HAP-1 (cell line): ENCODE measurements around the gene TMED1.
"Not testable (repeated sequence)": the region's sequence is repeated elsewhere in the genome, so short reads cannot be mapped to it uniquely, and the experiment has no call there.

ENCODE experiments used
- DNase-seq, 2 experiments: peaks; one replicate each; pipeline ENCODE4 v3.0.0-alpha.2; 2016 to 2020; ENCODE audit warnings: low spot score in 2 of 2
- H3K27me3 ChIP-seq: fragments of 250-450 bp; sonication (Bioruptor Pico); 2 replicates; pipeline ENCODE4 v1.5.1; 2020; ENCODE audit warnings: low read depth, mild to moderate bottlenecking, moderate library complexity
- H3K36me3 ChIP-seq: fragments of 250-450 bp; sonication (Bioruptor Pico); replicated peaks from 2 replicates; pipeline ENCODE4 v1.5.1; 2020; ENCODE audit warnings: mild to moderate bottlenecking
- H3K4me1 ChIP-seq: fragments of 250-450 bp; sonication (Bioruptor Pico); 2 replicates; pipeline ENCODE4 v1.5.1; 2020; ENCODE audit warnings: mild to moderate bottlenecking
- H3K4me3 ChIP-seq: fragments of 250-450 bp; sonication (Bioruptor Pico); 2 replicates; pipeline ENCODE4 v1.5.1; 2020; ENCODE audit warnings: mild to moderate bottlenecking, moderate library complexity
- H3K9me3 ChIP-seq: fragments of 250-450 bp; sonication (Bioruptor Pico); 2 replicates; pipeline ENCODE4 v1.5.1; 2020; ENCODE audit warnings: mild to moderate bottlenecking, moderate library complexity
- in situ Hi-C: fragments of 300-500 bp; cut with MboI; formaldehyde crosslinking; loops from 3 replicates; pipeline ENCODE4 v1.14.3; 2020; ENCODE audit warnings: low sequenced_read_pairs, inconsistent platforms, mixed read lengths

TMED1 gene

DNA sequence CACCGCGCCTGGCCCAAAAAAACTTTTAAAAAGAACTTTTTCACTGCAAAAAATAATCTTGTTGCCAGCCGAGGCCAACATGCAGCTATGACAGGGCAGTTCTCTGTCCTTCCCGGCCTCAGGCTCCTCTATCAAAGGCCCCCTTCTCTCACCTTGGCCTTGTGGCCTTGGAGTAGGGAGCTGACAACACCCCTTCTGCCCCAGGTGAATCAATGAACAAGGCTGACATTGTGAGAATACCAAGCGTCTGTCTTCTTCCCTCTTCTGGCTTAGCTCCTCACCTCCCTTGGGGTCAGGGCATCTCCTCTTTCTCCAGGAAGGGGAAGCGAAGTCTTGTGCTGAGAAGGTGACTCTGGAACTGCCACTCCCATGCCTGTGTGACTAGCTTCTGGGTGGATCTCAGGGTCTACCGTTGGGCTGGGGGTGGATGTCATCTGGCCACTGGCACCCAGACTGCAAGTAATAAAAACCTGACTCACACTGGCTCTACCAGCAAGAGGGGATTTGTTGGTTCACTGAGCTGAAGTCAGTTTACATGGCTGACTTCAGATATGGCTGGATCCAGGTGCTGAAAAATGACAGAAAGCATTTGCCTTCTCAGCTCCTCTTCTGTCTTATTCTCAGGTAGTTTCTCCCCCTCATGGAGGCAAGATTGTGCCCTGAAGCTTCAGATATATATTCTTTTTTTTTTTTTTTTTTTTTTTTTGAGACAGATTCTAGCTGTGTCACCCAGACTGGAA lies 18.5 kb upstream of the TMED1 start:
- in situ Hi-C loops: no loop called here
- Histone ChIP-seq H3K27me3 (no peaks in the 10 kb centered on the region), H3K4me3 (no peak overlapping the region), H3K36me3 (no peaks in the 10 kb centered on the region), H3K4me1 (no peaks in the 10 kb centered on the region), H3K9me3 (no peaks in the 10 kb centered on the region)
- no peak for DNase-seq

DNA sequence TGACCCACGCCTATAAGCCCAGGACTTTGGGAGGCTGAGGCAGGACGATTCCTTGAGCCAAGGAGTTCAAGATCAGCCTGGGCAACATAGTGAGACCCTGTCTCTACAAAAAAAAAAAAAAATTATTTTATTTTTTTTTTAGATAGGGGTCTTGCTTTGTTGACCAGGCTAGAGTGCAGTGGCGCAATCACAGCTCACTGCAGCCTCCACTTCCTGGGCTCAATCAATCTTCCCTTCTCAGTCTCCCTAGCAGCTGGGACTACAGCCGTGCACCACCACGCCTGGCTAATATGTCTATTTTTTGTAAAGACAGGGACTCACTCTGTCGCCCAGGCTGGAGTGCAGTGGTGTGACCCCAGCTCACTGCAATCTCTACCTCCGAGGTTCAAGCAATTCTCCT lies 16.9 kb upstream of the TMED1 start:
- in situ Hi-C loops: no loop called here
- H3K9me3 ChIP-seq: no peaks in the 10 kb centered on the region
- H3K36me3 ChIP-seq: no peaks in the 10 kb centered on the region
- no peak overlapping the region for H3K4me3 ChIP-seq
- H3K27me3 ChIP-seq: no peaks in the 10 kb centered on the region
- no peaks in the 10 kb centered on the region for H3K4me1 ChIP-seq
- DNase-seq: no peak

DNA sequence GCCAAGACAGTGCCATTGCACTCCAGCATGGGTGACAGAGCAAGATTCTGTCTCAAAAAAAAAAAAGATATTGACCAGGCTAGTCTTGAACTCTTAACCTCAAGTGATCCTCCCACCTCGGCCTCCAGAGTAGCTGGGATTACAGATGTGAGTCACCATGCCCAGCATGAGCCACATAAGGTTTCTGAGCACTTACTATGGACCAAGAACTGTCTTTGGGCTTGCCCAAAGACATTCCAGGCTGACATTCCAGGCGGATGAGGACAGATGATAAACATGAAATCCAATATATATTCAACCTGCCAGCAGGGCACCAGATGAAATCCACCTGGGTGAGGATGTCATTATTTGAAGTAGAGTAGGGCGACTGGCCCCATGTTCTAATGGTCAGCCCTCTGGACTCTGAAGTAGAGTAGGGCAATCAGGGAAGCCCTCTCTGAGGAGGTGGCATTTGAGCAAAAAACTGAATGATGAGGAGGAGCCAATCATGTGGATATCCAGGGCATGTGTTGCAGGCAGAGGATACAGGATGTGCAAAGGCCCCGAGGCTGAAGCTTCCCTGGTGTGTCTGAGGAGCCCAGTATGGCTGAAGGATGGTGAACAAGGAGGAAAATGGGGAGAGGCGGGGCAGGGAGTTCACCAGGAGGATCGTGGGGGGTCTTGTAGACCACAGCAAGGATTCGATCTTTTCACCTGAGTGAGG lies 16.2 kb upstream of the TMED1 start:
- Histone ChIP-seq H3K27me3 (no peaks in the 10 kb centered on the region), H3K9me3 (no peaks in the 10 kb centered on the region), H3K4me3 (no peak overlapping the region), H3K4me1 (no peaks in the 10 kb centered on the region), H3K36me3 (no peaks in the 10 kb centered on the region)
- DNase-seq: no peak
- in situ Hi-C loops: no loop called here

DNA sequence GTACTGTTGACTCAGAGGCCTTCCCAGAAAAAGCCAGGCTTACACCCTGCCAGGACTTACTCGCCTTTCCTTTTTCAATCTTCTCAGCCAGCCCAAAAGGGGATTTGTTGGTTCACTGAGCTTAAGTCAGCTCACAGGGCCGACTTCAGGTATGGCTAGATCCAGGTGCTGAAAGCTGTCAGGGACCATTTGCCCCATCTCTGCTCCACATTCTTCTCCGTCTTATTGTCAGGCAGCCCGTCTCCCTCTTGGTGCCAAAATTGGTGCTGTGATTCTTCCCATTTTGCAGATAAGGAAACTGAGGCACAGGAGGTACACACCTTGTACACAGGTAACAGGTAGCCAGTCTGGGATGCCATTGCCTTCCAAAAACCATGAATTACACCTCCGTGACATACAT lies 14.6 kb upstream of the TMED1 start:
- no peaks in the 10 kb centered on the region for H3K36me3 ChIP-seq
- H3K9me3 ChIP-seq: 0 out of 2 replicates have a peak, but pooled peaks cover 2% of the 10 kb centered on the region
- H3K4me3 ChIP-seq: no peak overlapping the region
- no peaks in the 10 kb centered on the region for H3K27me3 ChIP-seq
- no peaks in the 10 kb centered on the region for H3K4me1 ChIP-seq
- DNase-seq: no peak
- in situ Hi-C loops: no loop called here

DNA sequence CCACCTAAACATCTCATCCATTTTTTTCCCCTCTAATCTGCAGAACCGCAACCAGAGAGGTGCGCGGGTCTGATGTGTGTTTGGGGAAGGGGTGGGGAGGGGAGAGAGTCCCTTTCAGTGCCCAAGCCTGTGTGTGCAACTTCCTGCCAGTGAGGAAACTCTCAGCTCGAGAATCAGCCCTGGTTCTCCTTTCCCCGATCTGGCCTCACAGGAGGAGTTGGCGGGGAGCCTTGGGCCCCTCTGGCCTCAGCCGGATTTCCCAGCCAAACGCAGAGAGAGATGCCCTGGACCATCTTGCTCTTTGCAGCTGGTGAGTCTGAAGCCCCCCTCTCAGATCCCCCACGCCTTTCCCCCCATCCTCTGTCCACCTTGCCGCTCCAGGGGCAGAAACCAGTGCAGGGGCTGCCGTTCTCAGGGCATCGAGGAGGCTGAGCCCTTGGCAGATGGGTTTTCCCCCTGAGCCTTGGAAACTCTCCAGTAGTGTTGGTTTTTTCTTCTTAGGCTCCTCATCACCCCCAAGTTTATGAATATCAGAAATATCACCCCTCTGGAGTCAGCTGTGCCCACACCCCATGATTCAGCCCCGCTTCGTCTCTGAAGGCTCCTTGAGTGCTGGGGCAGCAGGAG lies 12.3 kb upstream of the TMED1 start, which contains the start of gene C19orf38:
Gene C19orf38 (plus strand): TSS at position 186 of the 627 bp plus-strand sequence. CDS start 94 bp downstream, at position 280.
- no peak for DNase-seq
- in situ Hi-C loops: no loop called here
- Histone ChIP-seq H3K4me3 (no peak within 1 kb of the TSS), H3K36me3 (no peaks in the 10 kb centered on the region), H3K4me1 (no peaks in the 10 kb centered on the region), H3K27me3 (no peaks in the 10 kb centered on the region), H3K9me3 (0 out of 2 replicates have a peak, but pooled peaks cover 2% of the 10 kb centered on the region)

DNA sequence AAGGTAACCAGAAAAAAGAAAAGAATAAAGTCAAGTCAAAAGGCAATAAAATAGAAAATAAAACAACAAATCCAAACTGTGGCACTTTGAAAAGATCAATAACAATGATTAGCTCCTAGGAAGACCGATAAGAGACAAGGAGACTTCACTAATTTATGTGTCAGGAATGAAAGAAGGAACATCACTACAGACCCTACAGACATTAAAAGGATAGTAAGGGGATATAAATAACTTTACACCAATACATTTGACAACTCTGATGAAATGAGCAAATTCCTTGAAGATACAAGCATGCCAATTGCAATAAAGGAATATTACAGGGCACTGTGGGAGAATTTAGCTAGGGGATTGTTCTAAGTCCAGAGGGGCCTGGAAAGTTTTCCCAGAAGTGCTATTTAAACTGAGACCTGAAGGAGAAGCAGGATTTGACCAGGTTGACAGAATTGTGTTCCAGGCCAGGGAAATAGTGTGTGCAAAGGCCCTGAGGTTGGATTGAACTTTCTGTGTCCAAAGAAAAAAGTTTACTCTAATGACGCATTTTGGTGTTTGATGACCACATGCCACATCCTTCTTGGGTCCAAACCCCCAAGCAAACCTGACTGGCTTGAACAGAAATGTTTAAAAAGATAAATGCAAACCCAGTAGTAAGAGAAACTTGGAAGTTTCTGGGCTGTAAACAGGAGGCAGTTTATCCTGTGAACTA lies 10.6 kb upstream of the TMED1 start:
- no peaks in the 10 kb centered on the region for H3K4me1 ChIP-seq
- 0 out of 2 replicates have a peak, but pooled peaks cover 2% of the 10 kb centered on the region for H3K9me3 ChIP-seq
- H3K4me3 ChIP-seq: no peak overlapping the region
- H3K36me3 ChIP-seq: no peaks in the 10 kb centered on the region
- no peaks in the 10 kb centered on the region for H3K27me3 ChIP-seq
- in situ Hi-C loops: no loop called here
- DNase-seq: no peak

DNA sequence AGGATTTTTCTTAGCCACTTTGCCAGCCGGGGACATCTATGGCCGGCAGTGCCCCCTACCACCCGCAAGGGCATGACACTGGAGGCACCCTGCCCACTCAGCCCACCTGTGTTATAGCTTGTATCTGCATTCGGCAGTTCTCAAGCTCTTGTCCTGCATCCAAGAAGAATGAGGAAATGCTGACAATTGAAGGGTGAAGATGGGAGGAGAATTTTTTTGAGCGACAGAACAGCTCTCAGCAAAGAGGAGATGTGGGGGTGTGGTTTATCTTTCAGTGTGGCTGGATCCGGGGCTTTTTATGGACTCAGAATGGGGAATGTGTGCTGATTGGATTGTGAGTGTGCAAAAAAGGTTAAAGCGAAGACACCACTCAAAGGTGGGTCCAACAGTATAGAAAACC lies 6.8 kb upstream of the TMED1 start:
- in situ Hi-C loops: no loop called here
- H3K4me1 ChIP-seq: no peaks in the 10 kb centered on the region
- DNase-seq: no peak

DNA sequence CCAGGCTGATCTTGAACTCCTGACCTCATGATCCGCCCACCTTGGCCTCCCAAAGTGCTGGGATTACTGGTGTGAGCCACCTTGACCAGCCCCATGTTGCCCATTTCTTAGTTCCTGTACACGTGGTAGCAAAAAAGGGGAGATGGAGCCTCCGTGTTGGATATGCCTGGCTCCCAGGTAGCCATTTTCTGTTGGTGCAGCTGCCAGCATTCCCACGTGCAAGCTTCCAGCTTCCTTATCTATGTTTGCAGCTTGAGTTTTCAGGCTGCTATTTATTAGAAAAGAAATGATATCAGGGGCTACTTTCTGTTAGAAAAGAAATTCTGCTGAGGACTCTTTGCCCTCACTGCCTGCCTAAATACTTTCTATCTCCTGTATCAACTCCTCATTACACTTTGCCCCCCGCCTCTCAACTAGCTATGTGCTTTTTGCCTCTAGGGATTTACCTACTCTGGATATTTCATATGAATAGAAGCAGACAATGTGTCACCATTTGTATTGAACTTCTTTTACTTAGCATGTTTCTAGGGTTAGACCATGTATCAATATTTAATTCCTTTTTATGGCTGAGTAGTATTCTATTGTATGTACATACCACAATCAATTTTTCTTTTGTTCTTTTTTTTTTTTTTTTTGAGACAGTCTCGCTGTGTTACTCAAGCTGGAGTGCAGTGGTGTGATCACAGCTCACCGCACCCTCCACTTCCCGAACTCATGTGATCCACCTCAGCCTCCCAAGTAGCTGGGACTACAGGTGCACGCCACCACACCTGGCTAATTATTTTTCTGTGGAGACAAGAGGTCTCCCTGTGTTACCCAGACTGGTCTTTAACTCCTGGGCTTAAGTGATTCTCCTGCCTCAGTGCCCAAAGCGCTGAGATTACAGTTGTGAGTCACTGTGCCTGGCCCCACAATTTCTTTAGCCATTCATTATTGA lies 3.4 kb upstream of the TMED1 start:
- no peak for DNase-seq
- H3K4me1 ChIP-seq: peaks cover 14% of the 10 kb centered on the region
- H3K27me3 ChIP-seq: no peaks in the 10 kb centered on the region
- H3K4me3 ChIP-seq: no peak overlapping the region
- no peaks in the 10 kb centered on the region; the same call in 1 of the 2 replicates for H3K36me3 ChIP-seq
- in situ Hi-C loops: no loop called here
- H3K9me3 ChIP-seq: peaks cover 5% of the 10 kb centered on the region

More for the DNA sequence above, 6.8 kb upstream of the TMED1 start:
- Histone ChIP-seq H3K27me3 (no peaks in the 10 kb centered on the region), H3K9me3 (0 out of 2 replicates have a peak, but pooled peaks cover 2% of the 10 kb centered on the region), H3K4me3 (no peak overlapping the region), H3K36me3 (no peaks in the 10 kb centered on the region)

- no peaks in the 10 kb centered on the region for H3K27me3 ChIP-seq
- in situ Hi-C loops: no loop called here
- peaks cover 14% of the 10 kb centered on the region for H3K4me1 ChIP-seq
- peaks cover 8% of the 10 kb centered on the region; the same call in 1 of the 2 replicates for H3K36me3 ChIP-seq
- DNase-seq: no peak
- no peak overlapping the region for H3K4me3 ChIP-seq
- H3K9me3 ChIP-seq: peaks cover 5% of the 10 kb centered on the region
Measured at GRCh38 chr19:10838377-10838776, 2.4 kb upstream of the TMED1 start.

DNA sequence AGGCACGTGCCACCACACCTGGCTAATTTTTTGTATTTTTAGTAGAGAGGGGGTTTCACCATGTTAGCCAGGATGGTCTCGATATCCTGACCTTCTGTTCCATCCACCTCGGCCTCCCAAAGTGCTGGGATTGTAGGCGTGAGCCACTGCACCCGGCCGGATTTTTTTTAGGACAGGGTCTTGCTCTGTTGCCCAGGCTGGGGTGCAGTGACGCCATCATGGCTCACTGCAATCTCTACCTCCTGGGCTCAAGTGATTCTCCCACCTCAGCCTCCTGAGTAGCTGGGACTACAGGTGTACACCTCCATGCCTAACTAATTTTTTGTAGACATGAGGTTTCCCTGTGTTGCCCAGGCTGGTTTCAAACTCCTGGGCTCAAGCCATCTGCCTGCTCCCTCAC lies 1.6 kb upstream of the TMED1 start:
- H3K27me3 ChIP-seq, in situ Hi-C loops, H3K4me3 ChIP-seq, DNase-seq, H3K9me3 ChIP-seq: not testable (repeated sequence)
- H3K4me1 ChIP-seq: peaks cover 14% of the 10 kb centered on the region
- peaks cover 14% of the 10 kb centered on the region for H3K36me3 ChIP-seq

DNA sequence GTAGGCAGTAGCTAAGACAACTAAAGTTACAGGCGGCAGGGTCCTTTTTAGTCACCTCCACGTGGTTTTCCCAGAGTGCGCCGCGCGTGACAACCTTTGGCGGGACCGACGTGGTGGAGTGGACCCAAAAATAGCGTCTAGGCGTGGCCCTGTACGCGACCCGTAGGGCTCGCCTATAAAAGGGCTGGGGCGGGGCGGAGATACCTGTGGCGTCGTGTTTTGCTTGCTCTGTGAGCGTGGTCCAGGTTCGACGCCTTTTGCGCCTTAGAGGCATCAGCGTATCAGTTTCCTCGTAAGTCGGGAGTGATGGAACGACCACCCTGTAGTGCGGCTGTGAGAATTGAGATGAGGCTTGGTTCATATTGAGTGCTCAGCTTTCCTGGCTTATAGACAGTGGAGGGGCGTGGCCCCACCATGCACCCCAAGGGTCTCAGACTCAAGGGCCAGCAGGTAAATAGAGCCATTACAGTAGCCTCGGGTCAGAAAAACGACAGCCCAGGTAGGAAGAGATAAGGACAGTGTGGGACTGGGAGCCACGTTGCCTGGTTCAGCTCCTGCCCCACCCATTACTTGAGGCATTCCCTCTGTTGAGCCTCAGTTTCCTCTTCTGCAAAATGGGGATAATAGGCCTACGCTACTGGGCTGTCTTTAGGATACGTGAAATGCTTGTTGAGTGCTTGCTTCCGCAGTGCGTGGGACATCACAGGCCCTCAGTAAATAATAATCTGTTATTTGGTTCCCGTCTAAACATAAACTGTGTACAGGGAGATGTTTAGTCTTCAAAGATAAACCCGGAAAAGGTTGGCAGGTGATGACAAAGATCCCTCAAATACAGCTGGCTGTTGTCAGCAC lies 693 bp upstream of the TMED1 start:
- Histone ChIP-seq H3K27me3 (no peaks in the 10 kb centered on the region), H3K36me3 (peaks cover 15% of the 10 kb centered on the region), H3K4me1 (peaks cover 14% of the 10 kb centered on the region), H3K4me3 (peak overlapping the region; percentile 79), H3K9me3 (peaks cover 5% of the 10 kb centered on the region)
- in situ Hi-C loops: no loop called here
- DNase-seq: peak in 1 of 2 experiments; percentile 84

DNA sequence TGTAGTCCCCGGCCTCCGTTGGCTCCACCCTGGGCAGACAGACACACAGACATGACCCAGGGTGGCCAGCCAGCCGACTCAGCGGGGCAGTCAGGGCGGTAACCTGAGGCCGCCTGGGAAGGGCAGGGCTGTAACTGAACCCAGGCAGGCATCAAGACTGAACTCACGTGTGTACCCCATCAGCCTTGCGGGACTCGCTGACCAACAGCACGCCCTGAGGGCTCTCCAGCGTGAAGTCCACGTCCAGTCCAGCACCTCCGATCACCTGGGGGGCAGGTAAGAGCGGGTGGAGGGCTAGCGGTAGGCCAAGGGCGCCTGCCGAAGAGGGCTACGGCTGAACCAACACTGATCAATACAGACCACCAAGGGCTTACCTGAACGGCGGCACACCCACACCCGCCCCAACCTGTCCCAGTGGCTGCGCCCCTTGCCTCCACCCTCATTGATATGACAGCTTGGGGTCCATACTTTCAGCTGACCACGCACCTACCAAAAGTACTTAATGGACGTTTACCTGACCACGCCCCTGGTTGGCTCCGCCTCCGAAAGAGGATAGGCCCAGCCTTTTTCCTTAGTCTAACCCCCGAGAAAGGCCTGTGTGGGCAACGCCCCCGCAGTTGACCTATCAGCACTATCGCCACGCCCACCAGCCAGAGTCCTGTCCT lies 791 bp downstream of the TMED1 start:
- DNase-seq: no peak
- H3K27me3 ChIP-seq: no peaks in the 10 kb centered on the region
- in situ Hi-C loops: no loop called here

More for the DNA sequence above, 791 bp downstream of the TMED1 start:
- peaks cover 14% of the 10 kb centered on the region for H3K4me1 ChIP-seq
- H3K9me3 ChIP-seq: peaks cover 5% of the 10 kb centered on the region
- peak overlapping the region; percentile 9 for H3K4me3 ChIP-seq
- H3K36me3 ChIP-seq: peaks cover 19% of the 10 kb centered on the region
